DMS114 treated with DMSO at 0.1 percent for 48 hours (cell line): ENCODE measurements around the gene ARFGEF3.

Experiments used
- DNase-seq: peaks from one replicate; lab custom pipeline; 2025; ENCODE audit not compliant: unreplicated experiment; lab: John Stamatoyannopoulos, UW

Gene ARFGEF3

DNA sequence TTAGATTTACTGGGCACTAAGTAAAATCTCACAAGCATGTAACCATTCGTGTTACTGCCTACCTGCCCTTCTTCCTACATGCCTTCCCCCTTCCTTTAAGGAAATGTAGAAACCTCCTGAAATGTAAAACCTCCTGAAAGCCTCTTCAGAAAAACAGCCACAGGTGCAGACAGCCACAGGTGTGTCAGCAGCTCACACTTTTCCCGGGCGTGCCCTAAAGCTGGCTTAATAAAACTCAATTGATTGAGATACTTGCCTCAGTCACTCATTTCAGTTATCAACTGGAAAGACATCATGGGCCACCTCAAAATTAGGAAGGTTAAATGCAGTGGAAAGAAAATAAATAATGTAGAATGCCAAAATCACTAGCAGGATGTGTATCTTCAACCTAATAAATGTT, 79.6 kb downstream of the ARFGEF3 start:
- no peak for DNase-seq

DNA sequence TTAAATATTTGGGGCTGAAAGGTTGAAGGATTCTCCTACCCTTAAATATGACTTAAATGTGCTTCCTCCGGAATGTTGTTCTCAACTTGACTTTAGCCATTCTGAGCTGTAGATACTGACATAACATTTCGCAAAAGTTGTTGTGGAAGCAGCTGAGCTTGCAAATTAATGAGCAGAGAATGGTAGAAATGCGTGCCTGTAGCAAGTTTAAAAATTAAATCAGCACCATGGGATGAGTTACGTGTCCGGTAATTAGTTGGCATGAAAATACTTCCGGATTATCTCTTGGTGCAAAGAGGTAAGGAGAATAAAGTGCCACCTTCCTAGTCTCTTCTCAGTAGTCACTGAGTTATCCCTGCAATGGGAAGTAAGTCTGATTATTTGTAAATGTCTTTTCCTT, 80.2 kb downstream of the ARFGEF3 start:
- DNase-seq: no peak

DNA sequence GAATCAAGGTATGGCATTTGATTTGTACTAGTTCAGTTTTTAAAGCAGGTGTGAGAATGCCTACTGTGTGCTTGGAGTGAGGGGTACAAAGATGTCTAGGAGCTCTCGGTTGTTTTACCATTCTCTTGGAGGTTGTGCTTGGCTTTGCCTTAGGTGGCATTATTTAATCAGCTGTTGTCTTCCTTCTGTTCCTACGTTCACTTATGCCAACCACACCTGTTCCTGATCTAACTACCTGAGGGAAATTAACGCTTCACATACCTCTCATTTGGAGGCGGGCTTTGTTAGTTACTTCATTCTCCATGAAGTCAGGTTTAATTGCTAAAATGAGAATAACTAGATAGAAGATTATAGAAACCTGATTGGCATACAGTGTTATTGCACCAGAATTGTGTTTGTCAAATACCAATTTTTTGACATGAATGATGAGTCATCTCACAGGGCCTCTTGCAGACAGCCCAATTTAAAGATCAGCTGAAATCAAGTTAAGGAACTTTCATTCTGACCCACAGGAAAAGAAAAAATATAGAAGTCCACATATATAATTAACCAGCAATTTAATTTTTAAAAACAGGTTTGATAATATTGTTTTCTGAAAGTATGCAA, 81.4 kb downstream of the ARFGEF3 start:
- no peak for DNase-seq

DNA sequence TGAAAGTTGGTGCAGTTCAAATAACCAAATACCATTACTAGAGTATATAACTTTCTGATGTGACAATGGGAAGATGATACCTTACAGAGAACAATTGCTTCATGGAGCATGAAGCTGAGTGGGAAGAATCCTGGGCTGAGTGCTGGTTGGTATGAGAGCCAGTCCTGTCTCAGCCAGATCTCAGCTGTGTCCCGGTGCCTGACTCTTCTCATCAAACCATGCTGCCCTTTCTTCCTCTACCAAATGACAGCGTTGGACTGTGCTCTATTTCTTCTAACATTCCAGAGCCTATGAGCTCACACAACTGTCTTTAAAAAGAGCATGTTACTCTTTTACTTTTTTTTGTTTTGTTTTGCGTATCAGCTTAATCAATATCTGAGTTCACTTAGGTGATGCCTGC, 84.0 kb downstream of the ARFGEF3 start:
- DNase-seq: no peak

DNA sequence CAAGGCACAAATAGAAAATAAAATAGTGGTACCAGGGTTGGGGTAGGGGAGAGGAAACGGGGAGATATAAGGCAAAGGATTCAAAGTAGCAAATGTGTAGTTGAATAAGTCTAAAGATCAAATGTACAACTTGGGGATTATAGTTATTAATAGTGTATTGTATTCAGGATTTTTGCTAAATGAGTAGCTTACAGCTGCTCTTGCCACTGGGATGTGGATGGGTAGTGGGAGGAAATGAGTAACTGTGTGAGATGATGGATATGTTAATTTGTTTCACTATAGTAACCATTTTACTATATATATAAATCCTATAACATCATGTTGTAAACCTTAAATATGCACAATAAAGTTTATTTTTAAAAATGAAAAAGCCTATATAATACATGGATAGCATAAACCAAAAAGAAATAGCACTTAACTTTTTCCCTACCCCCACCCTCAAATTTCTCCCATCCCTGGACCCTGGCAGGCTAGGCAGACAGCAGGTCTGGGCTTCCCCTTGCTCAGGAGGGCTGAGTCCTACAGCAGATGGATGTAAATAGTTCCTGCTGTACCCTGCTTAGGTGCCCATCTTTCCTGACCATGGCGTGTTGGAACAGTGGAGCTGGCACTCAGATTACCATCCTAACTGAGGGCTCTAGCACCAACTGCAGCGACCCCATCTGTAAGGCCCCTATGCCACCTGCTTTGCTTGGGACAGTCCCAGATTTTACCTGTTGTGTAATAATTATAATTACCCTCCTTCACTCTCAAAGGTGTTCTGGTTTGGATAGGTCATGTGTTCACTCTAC, 85.1 kb downstream of the ARFGEF3 start:
- no peak for DNase-seq

DNA sequence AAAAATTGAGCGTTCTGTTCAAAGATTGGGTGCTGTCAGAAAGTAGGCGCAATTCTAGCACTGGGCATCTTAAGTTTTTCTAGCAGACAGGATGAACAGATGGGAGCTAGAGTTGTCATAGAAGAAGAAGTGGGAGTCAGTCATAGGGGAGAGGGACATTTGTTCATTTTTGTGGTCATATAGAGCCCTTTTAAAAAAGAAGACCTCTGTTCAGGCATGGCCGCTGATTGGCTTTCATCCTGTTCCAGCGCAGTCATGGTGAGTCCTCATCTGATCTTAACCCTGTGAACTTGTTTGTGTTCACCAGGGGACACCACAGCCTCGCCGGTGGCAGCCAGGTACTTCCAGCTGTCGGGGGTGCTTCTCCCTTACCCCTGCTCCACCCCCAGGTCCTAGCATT, 86.3 kb downstream of the ARFGEF3 start:
- DNase-seq: no peak

DNA sequence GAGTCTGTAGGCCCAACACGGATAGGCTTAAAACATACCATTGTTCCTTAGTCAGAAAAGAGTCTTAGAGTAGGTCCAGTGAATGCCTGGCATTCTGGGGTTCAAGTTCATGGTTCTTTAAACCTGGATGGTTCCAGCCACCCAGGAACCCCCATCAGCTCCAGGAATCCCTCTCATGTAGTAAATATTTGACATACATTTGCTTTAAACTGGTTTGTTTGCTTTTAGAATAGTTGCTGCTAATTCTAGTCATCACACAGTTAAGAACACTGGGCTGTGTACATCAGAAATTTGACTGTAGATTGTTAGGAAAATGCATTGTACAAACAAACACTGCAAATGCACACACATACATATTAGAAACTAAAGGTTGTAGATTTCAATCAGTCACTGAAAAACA, 87.1 kb downstream of the ARFGEF3 start:
- DNase-seq: no peak

DNA sequence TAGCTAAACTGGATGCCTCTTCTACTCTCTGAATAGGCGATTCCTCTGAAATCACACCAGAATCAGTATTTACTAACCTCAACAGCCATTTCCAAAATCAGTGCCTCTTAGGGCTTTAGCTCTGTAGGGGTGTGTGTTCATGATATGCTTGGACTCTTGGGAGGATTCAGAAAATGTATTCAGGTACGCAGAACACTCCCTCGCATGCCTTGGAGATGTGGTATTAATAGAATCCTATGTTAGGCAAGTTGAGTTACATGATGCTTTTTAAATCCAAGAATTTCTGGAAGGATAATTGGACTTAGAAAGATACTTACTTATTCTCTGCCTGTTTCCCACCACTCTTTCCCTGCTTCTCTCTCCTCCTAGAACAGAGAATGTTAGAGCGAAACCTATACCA, 88.3 kb downstream of the ARFGEF3 start:
- no peak for DNase-seq

DNA sequence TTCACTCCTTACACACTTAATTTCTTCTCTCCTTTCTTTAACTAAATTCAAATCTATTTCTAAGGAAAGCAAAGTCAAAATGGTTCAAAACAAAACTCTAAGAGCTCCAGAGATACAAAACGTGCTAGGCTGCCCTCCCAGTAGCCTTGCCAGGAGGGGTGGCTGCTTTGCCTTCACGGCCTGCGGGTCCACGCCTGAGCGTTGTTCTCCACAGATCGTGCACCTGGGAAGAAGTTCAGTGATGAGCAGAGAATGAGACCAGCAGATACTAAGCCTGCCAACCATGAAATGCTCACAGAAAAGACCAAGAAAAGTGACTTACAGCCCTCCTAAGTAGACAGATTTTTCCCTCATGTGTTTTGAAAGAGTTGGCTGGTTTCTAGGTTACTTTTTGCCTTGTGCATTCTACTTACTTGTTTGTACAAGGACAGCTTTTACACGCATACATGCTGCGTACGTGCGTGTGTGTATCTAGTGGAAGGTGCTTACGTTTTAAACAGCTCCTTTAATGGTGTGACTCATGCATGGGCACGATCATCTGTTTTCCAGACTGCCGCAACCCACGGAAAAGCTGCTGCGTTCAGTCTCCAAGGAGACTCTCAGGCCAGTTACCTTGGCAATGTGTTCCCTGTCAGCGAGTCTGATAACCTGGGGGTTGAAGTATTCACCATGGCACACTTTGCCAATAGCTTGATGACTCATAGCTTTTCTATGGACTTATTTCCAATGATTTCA, 88.9 kb downstream of the ARFGEF3 start:
- DNase-seq: no peak

DNA sequence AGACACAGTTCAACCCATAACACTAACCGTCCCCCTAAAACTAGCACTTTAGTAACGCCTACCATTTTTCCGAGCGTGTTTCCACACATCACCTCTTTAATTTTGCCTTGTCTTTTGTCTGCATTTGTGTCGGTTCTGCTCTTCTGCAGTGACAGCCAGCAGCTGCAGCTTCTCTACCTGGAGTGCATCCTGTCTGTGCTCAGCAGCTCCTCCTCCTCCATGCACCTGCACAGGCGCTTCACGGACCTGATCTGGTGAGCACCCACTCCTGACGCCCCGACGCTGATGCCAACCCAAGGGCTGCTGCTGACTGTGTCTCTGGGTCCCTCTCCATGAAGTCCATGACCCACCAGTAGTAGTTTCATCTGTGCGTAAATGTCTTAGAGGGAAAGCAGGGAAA, 92.0 kb downstream of the ARFGEF3 start:
- no peak for DNase-seq

DNA sequence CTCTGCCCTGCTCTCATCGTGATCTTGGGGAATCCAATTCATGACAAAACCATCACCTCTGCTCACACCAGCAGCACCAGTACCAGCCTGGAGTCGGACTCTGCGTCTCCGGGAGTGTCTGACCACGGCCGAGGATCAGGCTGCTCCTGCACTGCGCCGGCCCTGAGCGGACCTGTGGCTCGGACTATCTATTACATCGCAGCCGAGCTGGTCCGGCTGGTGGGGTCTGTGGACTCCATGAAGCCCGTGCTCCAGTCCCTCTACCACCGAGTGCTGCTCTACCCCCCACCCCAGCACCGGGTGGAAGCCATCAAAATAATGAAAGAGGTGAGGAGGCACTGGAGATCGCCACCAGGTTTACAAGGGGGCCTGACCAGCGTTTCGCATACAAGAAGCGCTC, 93.7 kb downstream of the ARFGEF3 start:
- DNase-seq: no peak

DNA sequence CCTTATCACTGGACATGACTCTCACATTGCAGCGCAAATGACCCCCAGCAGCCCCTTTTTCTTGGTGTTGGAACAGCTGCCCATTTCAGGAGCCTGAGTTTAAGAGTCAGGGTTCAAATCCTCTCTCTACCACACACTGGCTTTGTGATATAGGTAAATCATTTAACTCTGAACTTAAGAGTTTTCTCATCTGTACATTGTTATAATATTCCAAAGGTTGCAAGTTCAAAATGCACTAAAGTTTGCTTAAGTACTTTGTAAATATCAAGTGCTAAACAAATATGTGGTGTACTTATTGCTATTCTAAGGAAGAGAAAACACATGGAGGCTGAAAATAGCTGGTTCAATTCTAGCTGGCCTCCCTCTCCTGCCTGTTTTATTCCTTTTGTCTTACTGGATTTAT, 95.9 kb downstream of the ARFGEF3 start:
- no peak for DNase-seq

DNA sequence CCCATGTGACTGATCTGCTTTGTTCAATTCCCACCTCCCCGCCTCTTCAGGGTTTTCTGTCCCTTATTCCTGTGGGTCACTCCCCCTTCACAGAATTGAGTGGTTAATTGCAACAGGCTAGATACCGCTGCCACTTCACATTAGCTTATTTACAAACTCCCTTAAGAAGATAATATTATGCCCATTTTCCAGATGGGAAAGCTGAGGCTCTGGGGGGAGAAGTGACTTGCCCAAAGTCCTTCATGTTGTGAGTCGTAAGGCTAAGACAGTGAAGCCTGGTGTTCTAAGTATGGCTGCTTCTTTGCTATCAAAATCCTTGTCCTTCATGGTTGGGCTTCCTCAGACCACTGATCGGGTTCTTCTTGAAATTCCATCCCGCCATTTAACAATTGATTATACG, 96.5 kb downstream of the ARFGEF3 start:
- no peak for DNase-seq

DNA sequence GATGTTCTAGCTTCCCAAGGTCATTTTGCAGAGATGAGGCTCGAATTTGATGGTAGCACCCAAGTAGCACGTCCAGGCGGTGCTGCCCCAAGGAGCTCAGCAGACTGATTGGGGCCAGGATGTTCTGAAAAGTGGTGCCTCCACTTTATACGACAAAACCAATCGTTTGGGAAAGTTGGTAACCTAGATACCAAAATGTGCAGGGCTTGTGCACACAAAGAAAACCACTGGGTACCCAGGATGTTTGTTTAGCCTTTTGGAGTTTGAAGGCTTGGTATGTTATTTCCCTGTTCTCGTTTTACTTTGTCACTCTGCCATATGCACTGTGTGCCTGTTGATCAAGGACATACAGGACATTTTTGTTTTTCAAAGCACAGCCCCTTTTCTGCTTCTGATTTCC, 97.3 kb downstream of the ARFGEF3 start:
- no peak for DNase-seq

DNA sequence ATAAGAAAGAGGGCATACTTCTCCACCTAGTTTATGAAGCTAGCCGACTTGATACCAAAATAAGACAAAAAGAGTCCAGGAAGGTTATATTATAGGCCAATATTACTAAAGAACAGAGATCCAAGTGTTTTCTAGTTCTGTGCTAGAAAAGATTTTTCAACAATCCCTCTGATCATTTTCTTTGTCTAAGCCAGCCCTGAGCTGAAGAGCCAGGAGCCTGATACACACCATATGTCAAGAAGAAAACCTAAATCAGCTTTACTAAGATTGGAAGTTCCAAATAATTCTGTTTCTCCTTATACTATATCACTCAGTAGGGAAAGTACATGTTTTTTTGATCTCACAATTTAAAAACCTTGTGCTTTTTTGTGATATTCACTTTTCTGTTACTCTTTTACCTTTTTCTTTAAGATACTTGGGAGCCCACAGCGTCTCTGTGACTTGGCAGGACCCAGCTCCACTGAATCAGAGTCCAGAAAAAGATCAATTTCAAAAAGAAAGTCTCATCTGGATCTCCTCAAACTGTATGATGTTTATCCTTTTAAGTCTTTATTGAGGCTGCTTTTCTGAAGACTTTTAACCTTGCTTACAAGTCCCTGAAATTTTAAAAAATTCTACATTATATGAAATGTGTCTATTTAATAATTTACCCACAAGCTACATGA, 99.5 kb downstream of the ARFGEF3 start:
- DNase-seq: no peak

DNA sequence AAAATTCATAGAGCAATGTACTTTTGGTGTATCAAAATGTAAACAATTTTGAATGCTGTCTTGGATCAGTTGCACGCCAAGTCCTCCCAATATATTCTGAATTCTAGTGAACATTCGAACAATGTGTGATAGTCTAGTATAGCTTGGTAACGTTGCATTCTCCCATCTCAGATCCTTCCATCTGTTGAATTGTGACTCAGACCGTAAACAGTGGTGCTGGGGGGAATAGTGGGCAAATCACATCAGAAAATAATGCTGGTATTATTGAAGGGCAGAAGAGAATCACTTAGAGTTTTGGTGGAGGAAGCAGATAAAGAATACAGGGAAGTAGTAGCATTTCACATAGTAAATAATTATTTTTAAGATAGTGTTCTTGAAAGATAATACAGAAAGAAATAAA, 102.2 kb downstream of the ARFGEF3 start:
- DNase-seq: no peak

DNA sequence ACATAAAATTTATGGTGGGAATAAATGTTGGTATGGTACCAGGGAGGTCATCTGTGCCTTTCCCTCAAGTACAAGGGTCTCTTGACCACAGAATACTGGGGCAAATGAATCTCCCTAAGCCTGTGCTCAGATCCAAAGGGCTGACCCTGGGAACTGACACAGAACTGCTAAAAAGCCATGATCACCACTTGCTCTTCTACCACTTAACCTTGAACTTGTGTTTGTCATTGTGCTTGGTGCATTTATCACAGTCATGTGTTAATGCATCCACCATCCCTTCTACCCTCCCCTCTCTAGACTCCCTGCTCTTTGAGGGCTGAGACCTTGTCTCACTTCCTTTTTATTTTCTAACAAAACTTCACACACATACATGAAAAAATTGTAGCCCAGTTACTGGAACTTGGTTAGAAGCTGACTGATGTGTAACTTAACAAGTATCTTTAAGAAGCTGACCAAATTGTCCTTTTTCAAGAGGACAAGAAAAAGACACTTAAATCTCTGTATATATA, 102.7 kb downstream of the ARFGEF3 start:
- no peak for DNase-seq

DNA sequence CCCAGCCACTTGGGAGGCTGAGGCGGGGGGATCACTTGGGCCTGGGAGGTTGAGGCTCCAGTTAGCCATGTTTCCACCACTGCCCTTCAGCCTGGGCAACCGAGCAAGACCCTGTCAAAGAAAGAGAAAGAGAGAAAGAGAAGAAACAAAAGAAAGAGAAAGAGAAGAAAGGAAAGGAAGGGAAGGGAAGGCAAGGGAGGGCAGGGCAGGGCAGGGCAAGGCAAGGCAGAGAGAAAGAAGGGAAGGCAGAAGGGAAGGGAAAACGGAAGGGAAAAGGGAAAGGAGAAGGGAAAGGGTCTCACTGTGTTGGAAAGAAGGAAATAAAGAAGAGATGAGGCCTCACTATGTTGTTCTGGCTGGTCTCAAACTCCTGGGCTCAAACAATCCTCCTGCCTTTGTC, 104.4 kb downstream of the ARFGEF3 start:
- no peak for DNase-seq

DNA sequence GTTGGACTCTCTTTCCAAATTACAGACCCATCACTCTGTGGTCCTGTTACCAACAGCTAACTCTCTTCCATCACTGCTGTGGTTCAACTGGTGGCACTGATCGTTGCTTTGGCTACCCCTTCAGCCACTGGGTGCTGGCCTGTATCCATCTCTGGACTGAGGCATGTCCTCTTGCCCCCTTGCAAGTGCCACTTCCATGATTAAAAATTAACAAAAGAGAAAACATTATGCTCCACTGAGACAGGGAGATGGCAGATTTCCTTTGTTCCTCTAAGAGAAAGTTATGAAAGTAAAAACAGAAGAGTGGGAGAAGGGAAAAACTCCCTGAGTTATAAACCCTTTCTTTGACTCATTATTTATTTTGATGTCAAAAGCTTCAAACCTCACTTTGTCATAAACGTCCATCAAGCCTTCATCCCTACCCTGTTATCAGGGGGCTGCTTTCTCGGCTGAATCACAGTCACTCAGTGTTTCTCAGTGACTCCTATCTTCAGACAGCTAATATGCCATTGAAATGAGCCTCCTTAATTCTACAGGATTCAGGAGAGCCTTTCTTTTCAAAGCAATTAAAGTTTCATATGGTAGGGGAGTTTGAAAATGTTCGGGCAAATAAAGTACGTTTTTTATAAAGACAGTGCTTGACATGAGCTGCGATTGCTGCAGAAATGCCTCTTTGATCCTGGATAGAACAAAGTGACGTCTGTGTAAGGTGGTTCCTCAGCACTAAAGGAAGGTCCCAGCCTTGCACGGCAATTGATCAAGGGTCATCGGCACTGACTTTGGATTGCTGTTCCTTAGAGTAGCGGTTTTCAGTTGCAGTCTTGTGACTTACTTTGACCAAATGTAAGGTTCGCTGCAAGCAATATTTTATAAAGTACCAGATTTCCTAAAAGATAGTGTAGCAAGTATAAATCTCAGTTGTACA, 106.5 kb downstream of the ARFGEF3 start:
- no peak for DNase-seq

DNA sequence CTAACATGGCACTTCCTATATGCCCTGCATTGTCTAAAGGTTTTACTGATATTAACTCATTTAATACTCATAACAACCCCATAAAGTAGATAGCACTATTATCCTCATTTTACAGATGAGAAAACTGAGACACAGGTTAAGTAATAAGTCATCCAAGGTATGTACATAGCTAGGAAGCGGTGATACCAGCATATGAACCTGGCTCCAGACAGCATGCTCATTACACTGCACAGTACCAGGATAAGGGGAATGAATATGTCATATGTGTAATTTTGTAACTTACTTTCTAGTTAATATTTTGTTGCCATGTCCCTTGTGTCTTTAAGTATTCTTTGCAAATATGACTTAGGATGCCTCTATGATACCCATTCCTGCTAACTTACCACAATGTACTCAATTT, 109.7 kb downstream of the ARFGEF3 start:
- DNase-seq: no peak
